Measurements from ENCODE around the gene PLAAT2.
"Not testable (repeated sequence)": the region's sequence is repeated elsewhere in the genome, so short reads cannot be mapped to it uniquely, and the experiment has no call there.

The PLAAT2 gene

DNA sequence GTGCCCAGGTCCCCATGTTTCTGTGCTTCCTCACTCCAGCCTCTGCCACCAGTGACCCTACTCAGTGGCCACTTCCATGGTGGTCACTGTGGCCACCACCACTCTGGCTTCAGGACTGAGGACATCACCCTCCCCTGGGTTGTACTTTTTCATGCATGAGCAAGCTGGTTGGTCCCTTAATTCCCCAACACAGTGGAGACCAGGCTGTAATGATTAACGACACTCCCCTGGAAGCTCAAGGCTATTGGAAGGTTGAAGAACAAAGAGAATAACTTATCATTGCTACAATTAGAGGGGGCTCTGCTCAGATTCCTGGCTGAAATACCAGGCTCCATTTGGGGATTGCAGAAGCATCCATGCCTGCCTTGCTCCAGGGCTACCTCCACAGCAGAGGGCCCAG, 16.1 kb downstream of the PLAAT2 start:
- no peak for DNase-seq

DNA sequence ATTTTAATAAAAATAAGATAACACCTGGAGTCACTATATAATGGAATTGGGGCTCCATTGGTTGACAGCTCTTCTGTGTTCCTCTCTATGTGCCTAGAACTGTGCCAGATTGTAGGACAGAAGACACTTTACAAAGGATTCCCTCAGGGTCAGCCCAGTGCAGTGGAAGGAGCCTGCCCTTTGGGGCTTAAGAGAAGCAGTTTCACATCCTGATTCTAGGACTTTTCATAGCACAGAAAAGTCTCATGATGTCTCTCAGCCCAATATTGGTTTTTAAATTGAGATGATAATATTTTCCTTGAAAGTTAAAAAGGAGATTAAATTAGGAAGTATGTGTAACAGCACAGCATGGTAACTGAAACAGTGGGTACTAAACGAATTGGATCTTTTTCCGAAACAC, 19.5 kb downstream of the PLAAT2 start:
- no peak for DNase-seq

DNA sequence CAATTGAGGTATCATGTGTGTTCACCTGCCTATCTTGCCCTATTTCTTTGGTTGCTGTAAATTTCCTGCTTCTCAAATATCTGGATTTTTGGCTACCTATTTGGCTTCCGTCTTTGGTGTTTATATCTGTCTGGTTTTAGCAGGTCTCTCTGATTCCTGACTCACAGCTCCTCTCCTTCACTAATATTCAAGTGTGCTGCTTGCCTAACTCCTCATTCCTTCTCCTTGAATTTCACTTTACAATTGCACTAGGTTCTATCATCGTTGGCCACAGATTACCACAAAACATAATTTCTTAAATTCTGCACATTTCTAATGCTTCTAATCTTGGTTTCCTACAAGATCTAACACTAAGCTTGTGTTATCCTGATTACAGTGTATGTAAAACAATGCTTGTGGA, 20.7 kb downstream of the PLAAT2 start:
- DNase-seq: not testable (repeated sequence)

DNA sequence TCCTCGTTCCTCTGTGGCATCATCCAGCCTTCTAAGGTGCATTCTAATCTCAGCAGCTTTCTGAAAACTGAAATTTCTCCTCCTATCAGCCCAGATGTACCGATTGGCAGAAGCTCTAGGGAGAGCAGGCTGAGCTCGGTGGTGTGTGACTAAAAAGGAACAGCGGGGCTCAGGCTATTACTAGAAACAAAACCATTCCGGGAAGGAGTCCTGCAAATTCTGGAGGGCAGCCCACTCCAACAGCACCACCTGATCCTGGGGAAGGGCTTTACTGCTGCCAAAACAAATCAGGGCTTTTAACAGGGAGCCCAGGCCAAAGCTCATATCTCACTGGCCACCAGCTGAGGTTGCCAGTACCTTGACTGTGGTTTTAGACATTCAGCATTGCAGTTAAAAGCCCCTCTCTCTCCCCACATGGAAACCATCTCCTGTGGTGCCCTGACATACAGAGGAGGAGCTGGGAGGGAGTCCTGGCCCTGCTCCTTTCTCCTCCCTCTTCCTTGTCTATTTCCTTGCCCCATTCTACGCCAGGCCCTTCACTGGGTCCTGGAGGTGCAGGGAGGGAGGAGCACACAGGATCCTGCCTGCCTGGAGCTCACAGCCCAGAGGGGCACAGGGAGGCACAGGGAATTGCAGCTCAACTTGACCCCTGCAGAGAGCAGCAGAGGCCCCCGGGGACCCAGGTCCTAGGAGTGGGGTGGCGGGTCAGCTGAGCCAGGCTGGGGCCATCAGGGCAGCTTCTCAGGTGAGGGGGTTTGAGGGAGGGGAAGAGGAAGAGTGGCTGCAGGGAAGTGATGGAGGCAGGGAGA, 25.7 kb downstream of the PLAAT2 start:
- peak; percentile 23 to 41 for DNase-seq

DNA sequence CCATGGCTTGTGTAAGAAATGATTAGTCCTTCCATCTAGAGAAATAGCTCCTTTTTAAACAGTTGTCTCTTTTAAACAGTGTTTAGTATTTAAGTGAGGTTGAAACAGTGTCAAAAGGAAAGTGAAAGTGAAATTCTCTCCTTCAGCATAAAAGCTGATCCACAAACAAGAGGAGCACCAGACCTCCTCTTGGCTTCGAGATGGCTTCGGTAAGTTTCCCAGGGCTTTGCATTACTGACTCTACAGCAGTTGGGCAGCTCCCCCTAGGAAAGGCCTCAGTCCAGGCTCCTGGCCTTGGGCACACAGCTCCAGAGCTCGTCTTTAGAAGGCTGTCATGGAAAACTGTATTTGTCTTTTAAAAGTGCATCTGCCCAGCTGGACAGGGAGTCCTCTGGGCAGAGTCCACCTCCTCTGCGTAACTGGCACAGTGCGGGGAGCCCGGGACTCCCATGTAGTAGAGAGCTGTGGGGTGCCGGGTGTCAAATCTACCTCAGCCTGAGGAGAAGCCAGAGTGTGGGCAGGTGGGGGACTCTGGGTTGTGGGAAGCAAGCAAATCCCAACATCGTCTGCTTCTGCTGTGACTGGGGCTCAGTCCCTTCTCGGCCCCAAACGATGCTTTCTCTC, 26.4 kb downstream of the PLAAT2 start, which contains the start of gene PLAAT4:
TSS of gene PLAAT4 (plus strand) at position 140 of the 624 bp plus-strand sequence. CDS start at position 201, 61 bp downstream.
- DNase-seq: peak; percentile 31 to 41

DNA sequence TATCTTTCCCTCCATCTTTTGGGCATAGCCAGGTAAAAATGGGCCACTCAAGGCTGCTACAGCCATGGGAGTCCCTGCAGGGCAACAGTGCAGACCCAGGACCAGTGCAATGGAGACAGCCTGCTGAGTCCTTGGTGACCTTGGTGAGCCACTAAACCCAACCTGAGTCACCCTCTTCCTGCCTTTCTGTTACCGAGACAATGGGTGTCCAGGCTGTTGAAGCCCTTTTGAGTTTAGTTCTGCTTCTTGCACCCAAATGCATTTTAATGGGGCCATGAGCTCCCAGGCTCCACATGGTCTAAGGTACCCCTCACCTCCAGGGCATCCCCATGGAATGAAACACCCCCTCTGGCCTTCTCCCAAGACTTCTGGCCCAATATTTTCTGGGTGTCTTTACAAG, 27.4 kb downstream of the PLAAT2 start:
- DNase-seq: peak; percentile 43 to 44

DNA sequence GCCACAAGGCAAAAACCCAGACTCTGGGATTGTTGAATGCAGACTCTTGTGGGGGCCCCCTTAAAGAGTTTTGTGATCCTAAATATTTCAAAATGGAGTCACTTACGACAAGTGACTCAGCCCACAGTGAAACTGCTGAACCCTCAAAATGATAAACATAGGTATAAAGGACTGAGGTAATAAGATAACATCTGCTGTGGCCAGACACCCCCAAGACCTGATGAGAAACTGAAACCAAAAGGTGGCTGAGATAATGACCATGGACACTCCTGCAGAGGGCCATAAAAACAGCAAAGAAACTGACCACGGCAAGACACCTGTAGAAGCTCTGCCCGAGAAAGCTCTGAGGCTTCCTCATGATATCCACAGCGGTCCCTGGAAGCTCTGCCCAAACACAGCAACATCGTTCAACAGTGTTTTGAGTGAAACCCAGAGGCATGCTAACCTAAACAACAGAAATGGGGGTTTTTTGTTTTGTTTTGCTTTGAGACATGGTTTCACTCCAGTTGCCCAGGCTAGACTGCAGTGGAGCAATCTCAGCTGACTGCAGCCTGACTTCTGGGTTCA, 28.2 kb downstream of the PLAAT2 start:
- peak in 1 of 2 experiments; percentile 16 for DNase-seq

DNA sequence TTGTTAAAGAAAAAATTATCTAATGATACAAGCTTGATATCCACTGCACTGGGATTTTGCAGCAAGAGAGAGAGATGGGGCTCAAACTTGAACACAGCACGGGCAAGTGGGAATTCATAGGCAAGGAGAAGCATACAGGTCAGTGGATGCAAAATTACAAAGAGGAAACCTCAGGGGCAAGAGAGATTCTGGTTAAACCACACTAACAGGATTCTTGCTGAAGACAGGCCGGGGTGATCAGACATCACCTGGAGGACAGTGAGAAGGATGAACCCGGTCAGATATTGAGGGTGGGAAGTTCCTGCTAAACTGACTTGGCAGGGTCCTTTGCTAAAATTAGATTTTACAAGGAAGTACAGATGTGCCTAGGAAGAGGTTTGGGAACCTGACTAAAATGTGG, 29.1 kb downstream of the PLAAT2 start:
- DNase-seq: no peak

DNA sequence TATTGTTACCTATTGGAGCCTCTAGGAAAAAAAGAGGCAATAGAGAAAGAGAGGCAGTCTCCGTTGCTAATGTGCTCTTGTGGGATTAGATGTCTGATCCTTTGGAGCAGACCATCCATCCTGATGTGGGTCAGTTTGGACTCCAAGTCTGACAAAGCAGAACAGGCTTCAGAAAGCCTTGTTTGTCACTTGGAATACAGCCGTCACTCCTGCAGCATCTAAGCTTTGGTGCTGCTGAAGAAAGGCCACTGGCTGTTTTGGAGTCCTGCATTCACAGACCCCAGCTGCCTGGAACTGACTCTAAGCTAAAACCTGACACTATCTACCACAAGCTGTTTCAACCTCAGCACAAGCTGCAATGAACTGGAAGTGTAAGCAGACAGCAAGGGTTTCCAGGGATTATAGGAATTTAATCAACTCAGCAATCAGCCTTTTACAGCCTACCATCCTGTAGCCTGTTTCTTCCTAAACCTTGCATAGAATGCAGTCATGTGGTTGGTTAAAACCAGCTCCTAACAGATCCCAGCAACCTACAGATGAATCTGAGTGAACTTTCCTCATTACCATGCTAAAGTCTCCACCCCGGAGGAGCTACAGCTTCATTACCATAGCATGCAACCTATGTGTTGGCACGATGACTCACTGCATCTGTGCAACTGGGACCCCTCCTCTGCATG, 30.2 kb downstream of the PLAAT2 start:
- no peak for DNase-seq

DNA sequence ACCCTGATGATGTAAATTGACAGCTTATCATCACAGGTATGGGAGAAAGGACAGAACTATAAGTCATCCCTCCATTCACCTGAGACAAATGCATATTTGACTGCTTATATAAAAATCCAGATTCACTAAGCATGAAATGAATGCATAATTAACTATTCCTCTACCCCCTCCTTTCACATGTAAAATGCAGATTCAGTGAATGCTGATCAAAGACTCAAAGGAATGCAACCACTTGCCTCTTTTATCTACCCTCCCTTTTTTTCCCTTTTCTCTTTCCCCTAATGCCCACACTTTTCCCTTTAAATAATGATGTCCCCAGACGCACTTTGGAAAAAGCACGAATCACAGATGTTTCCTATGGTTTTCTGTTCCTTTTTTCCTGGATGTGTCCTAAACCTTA, 31.1 kb downstream of the PLAAT2 start:
- no peak for DNase-seq

DNA sequence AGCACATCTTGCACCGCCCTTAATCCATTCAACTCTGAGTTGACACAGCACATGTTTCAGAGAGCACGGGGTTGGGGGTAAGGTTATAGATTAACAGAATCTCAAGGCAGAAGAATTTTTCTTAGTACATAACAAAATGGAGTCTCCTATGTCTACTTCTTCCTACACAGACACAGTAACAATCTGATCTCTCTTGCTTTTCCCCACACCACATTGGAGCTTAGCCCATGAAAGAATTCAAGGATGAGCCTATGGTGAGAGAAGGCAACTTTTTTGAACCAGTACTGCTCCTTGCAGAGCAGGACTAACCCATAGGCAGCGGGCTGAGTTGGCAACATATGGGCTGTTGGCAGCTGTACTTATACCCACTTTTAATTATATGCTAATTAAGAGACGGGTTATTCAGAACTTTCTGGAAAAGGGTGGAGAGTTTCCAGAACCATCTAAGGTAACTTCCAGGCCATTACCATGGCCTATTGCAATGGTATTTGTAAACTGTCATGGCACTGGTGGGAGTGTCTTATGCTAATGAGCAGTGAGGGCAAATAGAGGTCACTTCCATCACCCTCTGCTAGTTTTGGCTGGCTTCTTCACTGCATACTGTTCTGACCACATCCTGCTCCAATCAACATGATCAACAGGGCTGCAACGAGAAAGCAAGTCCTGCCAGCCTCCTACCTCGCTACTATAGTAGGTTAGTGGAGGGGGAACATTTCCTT, 31.9 kb downstream of the PLAAT2 start:
- peak in 1 of 2 experiments; percentile 34 for DNase-seq

DNA sequence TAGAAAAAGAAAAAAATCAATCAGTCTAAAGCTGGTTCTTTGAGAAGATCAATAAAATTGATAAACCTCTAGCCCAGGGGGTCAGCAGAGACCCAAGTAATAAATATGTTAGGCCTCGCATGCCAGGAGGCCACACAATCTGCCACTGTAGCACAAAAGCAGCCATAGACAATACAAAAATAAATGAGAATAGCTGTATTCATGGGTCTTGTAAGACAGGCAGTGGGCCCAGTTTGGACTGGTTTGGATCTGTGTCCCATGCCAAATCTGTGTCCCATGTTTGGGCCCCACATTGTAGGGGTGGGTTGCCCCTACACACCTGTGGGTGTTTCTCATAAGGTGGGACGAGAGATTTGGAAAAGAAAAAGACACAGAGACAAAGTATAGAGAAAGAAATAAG, 33.2 kb downstream of the PLAAT2 start:
- no peak for DNase-seq

DNA sequence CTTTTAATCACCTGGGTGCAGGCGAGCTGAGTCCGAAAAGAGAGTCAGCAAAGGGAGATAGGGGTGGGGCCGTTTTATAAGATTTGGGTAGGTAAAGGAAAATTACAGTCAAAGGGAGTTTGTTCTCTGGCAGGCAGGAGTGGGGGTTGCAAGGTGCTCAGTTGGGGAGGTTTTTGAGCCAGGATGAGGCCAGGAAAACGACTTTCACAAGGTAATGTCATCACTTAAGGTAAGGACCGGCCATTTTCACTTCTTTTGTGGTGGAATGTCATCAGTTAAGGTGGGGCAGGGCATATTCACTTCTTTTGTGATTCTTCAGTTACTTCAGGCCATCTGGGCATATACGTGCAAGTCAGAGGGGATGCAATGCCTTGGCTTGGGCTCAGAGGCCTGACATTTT, 33.8 kb downstream of the PLAAT2 start:
- DNase-seq: not testable (repeated sequence)

DNA sequence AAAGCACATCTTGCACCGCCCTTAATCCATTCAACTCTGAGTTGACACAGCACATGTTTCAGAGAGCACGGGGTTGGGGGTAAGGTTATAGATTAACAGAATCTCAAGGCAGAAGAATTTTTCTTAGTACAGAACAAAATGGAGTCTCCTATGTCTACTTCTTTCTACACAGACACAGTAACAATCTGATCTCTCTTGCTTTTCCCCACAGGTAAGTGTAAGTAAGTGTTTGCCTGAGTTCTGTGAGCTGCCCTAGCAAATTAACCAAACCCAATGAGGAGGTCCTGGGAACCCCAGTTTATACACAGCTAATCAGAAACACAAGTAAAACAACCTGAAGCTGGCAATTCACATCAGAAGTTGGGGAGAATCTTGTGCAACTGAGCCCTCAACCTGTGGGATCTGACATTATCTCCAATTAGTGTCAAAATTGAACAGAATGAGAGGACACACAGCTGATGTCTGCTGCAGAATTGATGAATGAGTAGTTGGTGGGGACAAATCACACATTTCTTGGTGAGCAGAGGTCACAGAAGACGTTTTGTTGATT, 34.4 kb downstream of the PLAAT2 start:
- DNase-seq: not testable (repeated sequence)

DNA sequence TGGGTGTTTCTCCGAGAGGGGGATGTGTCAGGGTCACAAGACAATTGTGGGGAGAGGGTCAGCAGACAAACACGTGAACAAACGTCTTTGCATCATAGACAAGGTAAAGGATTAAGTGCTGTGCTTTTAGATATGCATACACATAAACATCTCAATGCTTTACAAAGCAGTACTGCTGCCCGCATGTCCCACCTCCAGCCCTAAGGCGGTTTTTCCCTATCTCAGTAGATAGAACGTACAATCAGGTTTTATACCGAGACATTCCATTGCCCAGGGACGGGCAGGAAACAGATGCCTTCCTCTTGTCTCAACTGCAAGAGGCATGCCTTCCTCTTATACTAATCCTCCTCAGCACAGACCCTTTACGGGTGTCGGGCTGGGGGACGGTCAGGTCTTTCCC, 35.0 kb downstream of the PLAAT2 start:
- DNase-seq: not testable (repeated sequence)

DNA sequence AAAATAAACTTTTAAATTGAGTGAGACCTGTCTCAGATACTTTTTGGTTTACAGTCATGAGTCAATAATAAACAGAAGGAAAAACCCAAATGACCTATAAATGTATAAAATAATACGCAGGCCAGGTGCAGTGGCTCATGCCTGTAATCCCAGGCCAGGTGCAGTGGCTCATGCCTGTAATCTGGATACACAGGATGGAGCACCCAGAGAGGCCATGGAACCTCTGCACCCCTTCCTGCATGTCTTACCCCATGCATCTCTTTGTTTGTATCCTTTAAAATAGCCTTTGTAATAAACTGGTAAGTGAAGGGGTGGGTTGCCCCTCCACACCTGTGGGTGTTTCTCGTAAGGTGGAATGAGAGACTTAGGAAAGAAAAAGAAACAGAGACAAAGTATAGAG, 35.5 kb downstream of the PLAAT2 start:
- no peak for DNase-seq

DNA sequence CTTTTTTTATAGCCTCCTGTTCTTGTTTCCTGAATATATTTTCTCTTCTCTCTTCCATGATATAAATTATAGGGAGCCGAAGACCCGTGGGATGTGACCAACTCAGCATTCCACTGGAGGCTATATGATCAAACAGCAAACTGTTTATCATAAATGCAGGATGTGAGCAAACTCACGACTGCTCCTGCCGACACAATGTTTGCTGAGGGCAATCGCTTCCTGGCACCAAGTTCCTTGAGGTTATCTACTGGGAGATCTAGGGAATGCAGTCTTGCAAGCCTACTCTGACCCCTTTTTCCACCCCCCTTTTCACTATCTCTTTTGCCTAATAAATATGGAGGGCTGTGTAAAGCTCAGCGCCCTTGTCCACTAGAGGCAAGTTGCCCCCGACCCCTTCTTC, 40.0 kb downstream of the PLAAT2 start:
- DNase-seq: no peak

DNA sequence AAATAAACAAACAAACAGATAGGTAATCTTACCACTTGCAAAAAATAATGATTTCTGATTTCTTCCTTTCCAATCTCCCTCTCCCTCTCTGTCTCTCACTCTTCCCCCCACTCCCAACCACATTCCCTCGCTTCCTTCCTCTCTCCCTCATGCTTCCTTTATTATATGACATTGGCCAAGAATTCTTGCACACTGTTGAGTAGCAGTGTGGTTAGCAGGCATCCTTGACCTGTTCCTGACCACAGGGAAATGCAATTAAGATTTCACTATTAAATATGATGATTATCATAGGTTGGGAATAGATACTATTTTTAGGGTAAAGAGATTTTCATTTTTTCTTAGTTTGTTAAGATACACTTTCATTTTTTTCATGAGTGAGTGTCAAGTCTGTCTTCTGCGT, 41.3 kb downstream of the PLAAT2 start:
- DNase-seq: no peak

DNA sequence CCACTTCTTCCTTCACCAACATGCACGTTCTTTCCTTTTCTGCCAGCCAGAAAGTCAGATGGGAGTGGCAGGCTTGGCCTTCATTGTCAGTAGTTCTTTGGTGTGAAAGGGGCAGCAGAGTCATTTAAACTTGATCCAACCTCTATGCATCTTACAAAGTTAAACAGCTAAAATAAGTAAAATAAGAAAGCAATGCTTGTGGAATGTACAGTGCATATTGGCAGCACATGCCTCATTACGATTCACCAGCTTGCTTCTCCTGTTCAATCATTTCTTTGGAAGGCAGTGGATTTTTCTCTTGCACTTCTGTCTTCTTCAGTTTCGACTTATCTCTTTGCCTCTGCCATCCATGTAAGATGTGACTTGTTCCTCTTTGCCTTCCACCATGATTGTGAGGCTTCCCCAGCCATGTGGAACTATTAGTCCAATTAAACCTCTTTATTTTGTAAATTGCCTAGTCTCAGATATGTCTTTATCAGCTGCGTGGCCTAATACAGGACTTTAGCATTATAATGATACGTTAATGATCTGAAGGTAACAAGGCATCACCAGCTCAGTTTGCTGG, 42.5 kb downstream of the PLAAT2 start:
- DNase-seq: no peak

DNA sequence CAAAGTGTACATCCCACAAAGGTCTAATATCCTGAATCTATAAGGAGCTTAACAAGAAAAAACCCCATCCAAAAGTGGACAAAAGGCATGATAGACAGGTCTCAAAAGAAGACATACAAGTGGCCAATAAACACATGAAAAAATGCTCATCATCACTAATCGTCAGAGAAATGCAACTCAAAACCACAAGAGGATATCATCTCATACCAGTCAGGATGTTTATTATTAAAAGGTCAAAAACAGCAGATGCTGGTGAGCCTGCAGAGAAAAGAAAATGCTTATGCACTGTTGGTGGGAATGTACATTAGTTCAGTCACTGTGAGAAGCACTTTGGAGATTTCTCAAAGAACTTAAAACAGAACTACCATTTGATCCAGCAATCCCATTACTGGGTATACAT, 44.6 kb downstream of the PLAAT2 start:
- no peak for DNase-seq

DNA sequence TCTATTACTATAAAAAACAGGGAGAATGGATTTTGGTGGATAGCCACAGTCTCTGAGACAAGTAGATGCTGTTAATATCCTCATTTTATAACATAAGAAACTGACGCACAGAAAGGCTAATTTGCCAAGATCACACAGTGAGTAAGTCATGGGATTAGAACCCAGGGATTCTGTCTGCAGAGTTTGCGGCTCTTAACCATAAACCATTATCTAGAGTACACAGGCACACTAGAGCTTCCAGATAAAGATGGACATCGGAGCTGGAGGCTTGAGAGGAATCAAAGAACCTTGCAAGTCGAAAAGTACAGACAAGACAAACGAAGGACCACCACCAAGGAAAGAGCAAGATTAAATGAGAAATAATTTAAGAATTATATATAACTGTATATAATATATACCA, 46.0 kb downstream of the PLAAT2 start:
- DNase-seq: no peak

DNA sequence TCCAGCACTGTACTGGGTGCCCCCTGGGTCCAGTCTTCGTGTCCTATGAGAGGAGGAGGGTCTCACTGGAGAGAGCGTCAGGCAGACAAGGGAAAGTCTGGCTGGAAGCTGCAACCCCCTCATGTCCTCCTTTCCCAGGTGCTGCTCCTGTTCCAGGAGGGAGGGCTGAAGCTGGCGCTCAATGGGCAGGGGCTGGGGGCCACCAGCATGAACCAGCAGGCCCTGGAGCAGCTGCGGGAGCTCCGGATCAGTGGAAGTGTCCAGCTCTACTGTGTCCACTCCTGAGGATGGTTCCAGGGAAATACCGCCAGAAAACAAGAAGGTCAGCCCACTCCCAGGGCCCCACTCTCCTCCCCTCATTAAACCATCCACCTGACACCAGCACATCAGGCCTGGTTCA, 47.1 kb downstream of the PLAAT2 start:
- DNase-seq: no peak

Measured in activated CD4-positive, alpha-beta T cell treated with anti-CD3 and anti-CD28 coated beads, Interleukin-2, amount 50 U/mL, for 48 hours (primary cell).